ENCODE measurements around the gene DHX15. TPM values are rescaled to one million over a fixed set of nuclear protein-coding genes. Genes with fewer than 3 reads are reported as not detected.

DHX15 gene
- total and polyA plus RNA-seq, 10 of the 15 experiments (the other 5 are each of a cell fraction or from before 2014, with no cell fraction given), result 166 to 269 (median 184) TPM

DNA sequence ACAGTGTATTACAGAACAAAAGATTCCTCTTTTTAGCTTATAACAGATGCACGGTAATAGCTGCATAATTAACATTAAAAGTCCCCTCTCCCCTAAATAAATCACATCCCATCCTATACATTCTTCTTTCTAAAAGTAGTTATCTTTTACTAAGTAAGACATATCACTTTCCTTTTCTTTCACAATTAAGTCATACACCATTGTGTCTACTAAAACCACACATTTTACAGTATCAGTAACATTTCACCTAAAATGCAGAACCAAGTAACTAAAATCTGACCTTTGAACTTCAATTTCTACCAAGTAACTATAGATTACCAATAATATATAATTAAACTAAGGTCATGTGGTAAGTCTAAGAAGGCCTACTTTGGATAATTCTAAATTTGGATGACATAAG is 14.2 kb downstream of the DHX15 start:
- peak; percentile 71 for ATAC-seq
- intact Hi-C loops (cut with micrococcal nuclease; ENCODE audit: unreplicated experiment), result loop anchor here (1.0 kb wide), 1 partner anchor 8 kb away; no protein-coding TSS in a partner anchor
- Histone ChIP-seq H2AFZ (ENCODE audit: control insufficient read depth, low read depth, low read length) (no peak overlapping the region), H4K20me1 (ENCODE audit: control insufficient read depth, insufficient read depth) (peaks cover 13% of the 10 kb centered on the region), H3K4me1 (ENCODE audit: control insufficient read depth, insufficient read depth, low read length) (peaks cover 3% of the 10 kb centered on the region), H3K9me3 (replicated peaks; ENCODE audit: control insufficient read depth, insufficient read depth, low read length) (no peaks in the 10 kb centered on the region; the same call in none of the 3 replicates), H3K27ac (ENCODE audit: control insufficient read depth, insufficient read depth) (no peak overlapping the region), H3K4me2 (ENCODE audit: control insufficient read depth, insufficient read depth) (no peak overlapping the region), H3K9ac (ENCODE audit: control insufficient read depth, insufficient read depth, low read length) (no peak overlapping the region), H3K27me3 (replicated peaks in 1 of 2; ENCODE audit: control insufficient read depth in 2 of 2, insufficient read depth in 2 of 2, low read length in 1 of 2) (no peaks in the 10 kb centered on the region), H3K4me3 (no peak overlapping the region), H3K79me2 (ENCODE audit: control insufficient read depth, insufficient read depth, low read length) (peaks cover 91% of the 10 kb centered on the region), H3K36me3 (ENCODE audit: control insufficient read depth in 2 of 2, insufficient read depth in 2 of 2, low read length in 1 of 2) (peaks cover 4 to 32% of the 10 kb centered on the region in 2 experiments)
- peak; percentile 27 for TF ChIP-seq MEF2B (IDR thresholded peaks at IDR 0.05; ENCODE audit: partially characterized antibody, poor library complexity, severe bottlenecking)
- no peak for TF ChIP-seq IRF4 (IDR thresholded peaks at IDR 0.05; ENCODE audit: low read depth, low read length)
- no peak for TF ChIP-seq ASH2L (IDR thresholded peaks at IDR 0.05; ENCODE audit: borderline replicate concordance, low read depth)
- TF ChIP-seq MTA2 (IDR thresholded peaks at IDR 0.05; ENCODE audit: low read depth), result 0 out of 2 replicates have a peak, but pooled peaks have one; percentile 23
- TF ChIP-seq, protein P1, sequence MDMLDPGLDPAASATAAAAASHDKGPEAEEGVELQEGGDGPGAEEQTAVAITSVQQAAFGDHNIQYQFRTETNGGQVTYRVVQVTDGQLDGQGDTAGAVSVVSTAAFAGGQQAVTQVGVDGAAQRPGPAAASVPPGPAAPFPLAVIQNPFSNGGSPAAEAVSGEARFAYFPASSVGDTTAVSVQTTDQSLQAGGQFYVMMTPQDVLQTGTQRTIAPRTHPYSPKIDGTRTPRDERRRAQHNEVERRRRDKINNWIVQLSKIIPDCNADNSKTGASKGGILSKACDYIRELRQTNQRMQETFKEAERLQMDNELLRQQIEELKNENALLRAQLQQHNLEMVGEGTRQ (IDR thresholded peaks at IDR 0.05; ENCODE audit: borderline replicate concordance, low read depth, low read length), result no peak
- no peak for TF ChIP-seq TCF12 (IDR thresholded peaks at IDR 0.05; ENCODE audit: low read depth, low read length)
- TF ChIP-seq BMI1 (IDR thresholded peaks at IDR 0.05; ENCODE audit: borderline replicate concordance), result no peak
- TF ChIP-seq, protein P2, sequence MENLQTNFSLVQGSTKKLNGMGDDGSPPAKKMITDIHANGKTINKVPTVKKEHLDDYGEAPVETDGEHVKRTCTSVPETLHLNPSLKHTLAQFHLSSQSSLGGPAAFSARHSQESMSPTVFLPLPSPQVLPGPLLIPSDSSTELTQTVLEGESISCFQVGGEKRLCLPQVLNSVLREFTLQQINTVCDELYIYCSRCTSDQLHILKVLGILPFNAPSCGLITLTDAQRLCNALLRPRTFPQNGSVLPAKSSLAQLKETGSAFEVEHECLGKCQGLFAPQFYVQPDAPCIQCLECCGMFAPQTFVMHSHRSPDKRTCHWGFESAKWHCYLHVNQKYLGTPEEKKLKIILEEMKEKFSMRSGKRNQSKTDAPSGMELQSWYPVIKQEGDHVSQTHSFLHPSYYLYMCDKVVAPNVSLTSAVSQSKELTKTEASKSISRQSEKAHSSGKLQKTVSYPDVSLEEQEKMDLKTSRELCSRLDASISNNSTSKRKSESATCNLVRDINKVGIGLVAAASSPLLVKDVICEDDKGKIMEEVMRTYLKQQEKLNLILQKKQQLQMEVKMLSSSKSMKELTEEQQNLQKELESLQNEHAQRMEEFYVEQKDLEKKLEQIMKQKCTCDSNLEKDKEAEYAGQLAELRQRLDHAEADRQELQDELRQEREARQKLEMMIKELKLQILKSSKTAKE (IDR thresholded peaks at IDR 0.05; ENCODE audit: low read depth, poor library complexity, severe bottlenecking), result peak; percentile 31
- TF ChIP-seq NR2C1 (IDR thresholded peaks at IDR 0.05), result peak; percentile 49; the same call in 1 of the 2 replicates
- peak; percentile 77 for TF ChIP-seq NR2F1 (conservative IDR thresholded peaks at IDR 0.05)
- TF ChIP-seq ATF7 (IDR thresholded peaks at IDR 0.05; ENCODE audit: low read depth), result peak; percentile 80
- BruUV-seq (replicated peaks), result no TSS peak
- peak; percentile 13 for FAIRE-seq
- in situ Hi-C loops (cut with MboI), result loop anchor here (25.0 kb wide), 1 partner anchor 817 kb away; the partner anchor contains the start of gene ANAPC4
- POLR2A ChIA-PET, result interaction anchor here (0.7 to 1.3 kb wide), 2 partner anchors 10 to 14 kb away, joined by 3 read pairs; partner anchors contain the start of gene DHX15
- RAD21 ChIA-PET (ENCODE audit: unreplicated experiment), result no interaction called here
- SMC1A ChIA-PET (ENCODE audit: uncharacterized antibody, unreplicated experiment), result interaction anchor here (0.9 to 2.8 kb wide), 5 partner anchors 11 to 45 kb away, joined by 3 to 23 read pairs (median 4); no protein-coding TSS in a partner anchor
- DNase-seq (ENCODE audit: low read depth, low spot score), result no peak
- WGBS (ENCODE audit: insufficient coverage, insufficient replicate concordance, low lambda C conversion rate, missing lambda C conversion rate), result 38% methylated on average over 1 of the region's 1 CpG
- CTCF ChIA-PET, result interaction anchor here (1.1 kb wide), 2 partner anchors 13 to 19 kb away, joined by 4 to 8 read pairs; no protein-coding TSS in a partner anchor
